ENCODE measurements around the gene M1AP. TPM values are rescaled to one million over a fixed set of nuclear protein-coding genes. Genes with fewer than 3 reads are reported as not detected.

The M1AP gene
- total and polyA plus RNA-seq, 2 of the 4 experiments (the other 2 are of a cell fraction), result 0.03 TPM; not detected in 1

- TF ChIP-seq MAZ (IDR thresholded peaks at IDR 0.05; ENCODE audit: borderline replicate concordance, low read depth, low read length) (no peak), RAD21 (IDR thresholded peaks at IDR 0.05; ENCODE audit: low read length) (no peak), NFE2L2 (IDR thresholded peaks at IDR 0.05; ENCODE audit: low read depth, low read length) (no peak)
Observed at GRCh38 chr2:74511104-74511989, 136.8 kb downstream of the M1AP start (continued).

GRCh38 chr2:74510272-74510671 lies 137.9 kb downstream of the M1AP start:
- no peak overlapping the region for H2AK5ac ChIP-seq (ENCODE audit: low read depth, low read length)
- H3K14ac ChIP-seq (replicated peaks; ENCODE audit: low read depth, low read length), result no peak overlapping the region
- H3K56ac ChIP-seq (ENCODE audit: extremely low read depth, insufficient read depth, low read length), result no peak overlapping the region
- dilution Hi-C loops (cut with HindIII; ENCODE audit: low sequenced_read_pairs, unreplicated experiment), result no loop called here
- H3K79me1 ChIP-seq (ENCODE audit: low read depth in 1 of 2, low read length in 2 of 2), result peaks cover 12 to 18% of the 10 kb centered on the region in 2 experiments
- no peak overlapping the region for H2BK120ac ChIP-seq (ENCODE audit: low read depth, low read length)
- ATAC-seq (ENCODE audit: low read depth) (no peak), DNase-seq (no peak)
- peaks cover 9% of the 10 kb centered on the region for H3K9me1 ChIP-seq (ENCODE audit: insufficient read depth, low read length)
- peaks cover 11% of the 10 kb centered on the region for H3K4me1 ChIP-seq (ENCODE audit: control insufficient read depth, insufficient read depth, low read length)
- ChIA-PET POLR2A (ENCODE audit: unreplicated experiment) (interaction anchor here (0.6 kb wide), 1 partner anchor 29 kb away, joined by 7 read pairs; no protein-coding TSS in a partner anchor), CTCF (interaction anchor here (0.7 kb wide), 1 partner anchor 11 kb away, joined by 8 read pairs; the partner anchor contains the start of gene LBX2)
- 0 out of 2 replicates have a peak, but pooled peaks cover 5% of the 10 kb centered on the region for H4K20me1 ChIP-seq (ENCODE audit: insufficient read depth, low read length)
- H3K4ac ChIP-seq (ENCODE audit: low read depth, low read length), result no peak overlapping the region
- no peak overlapping the region for H4K5ac ChIP-seq (ENCODE audit: low read depth, low read length)
- H3K36me3 ChIP-seq (ENCODE audit: control insufficient read depth, insufficient read depth, low read length), result peaks cover 9% of the 10 kb centered on the region
- no CpG with 5 or more reads among the region's 4 CpGs for WGBS, 2 experiments (ENCODE audit: extremely low coverage in 2 of 2, insufficient read length in 1 of 2)
- H3K18ac ChIP-seq (ENCODE audit: low read depth, low read length), result no peak overlapping the region
- no peak overlapping the region for H3K4me2 ChIP-seq (ENCODE audit: low read depth, low read length)
- H3K4me3 ChIP-seq (ENCODE audit: insufficient read depth, low read depth, low read length), result no peak overlapping the region
- H4K91ac ChIP-seq (ENCODE audit: insufficient read depth, low read depth, low read length), result no peak overlapping the region
- no peak overlapping the region for H2BK5ac ChIP-seq (ENCODE audit: low read depth, low read length, poor library complexity, severe bottlenecking)
- intact Hi-C loops (cut with micrococcal nuclease), result no loop called here
- H2AFZ ChIP-seq (replicated peaks; ENCODE audit: low read length, poor library complexity), result no peak overlapping the region
- H3K9me3 ChIP-seq (ENCODE audit: control insufficient read depth, insufficient read depth, low read length), result peaks cover 11% of the 10 kb centered on the region
- in situ Hi-C loops (cut with MboI; ENCODE audit: low sequenced_read_pairs), result no loop called here
- no TSS peak for BruUV-seq (replicated peaks)
- H2BK20ac ChIP-seq (ENCODE audit: low read depth, low read length), result no peak overlapping the region
- H3K23ac ChIP-seq (ENCODE audit: low read depth, low read length), result no peak overlapping the region
- H4K8ac ChIP-seq (ENCODE audit: low read depth in 2 of 2, low read length in 2 of 2), result no peak overlapping the region
- no peak overlapping the region for H2BK15ac ChIP-seq (ENCODE audit: low read depth, low read length)
- no peak overlapping the region for H2AK9ac ChIP-seq (replicated peaks; ENCODE audit: low read depth, low read length, poor library complexity)
- no peak overlapping the region for H3K9ac ChIP-seq (ENCODE audit: low read depth, low read length)
- peaks cover 46% of the 10 kb centered on the region for H3K27me3 ChIP-seq (ENCODE audit: control insufficient read depth, insufficient read depth, low read length)
- H3K27ac ChIP-seq (ENCODE audit: insufficient read depth, low read length), result no peak overlapping the region
- TF ChIP-seq RAD21 (IDR thresholded peaks at IDR 0.05; ENCODE audit: low read length), result no peak
- TF ChIP-seq MXI1 (IDR thresholded peaks at IDR 0.05; ENCODE audit: borderline replicate concordance, low read depth, low read length), result no peak
- no peak for TF ChIP-seq CTCF (conservative IDR thresholded peaks at IDR 0.05; ENCODE audit: low read depth, low read length)
- no peak for TF ChIP-seq CEBPB (IDR thresholded peaks at IDR 0.05; ENCODE audit: low read depth, low read length)
- no peak for TF ChIP-seq MAZ (IDR thresholded peaks at IDR 0.05; ENCODE audit: borderline replicate concordance, low read depth, low read length)
- TF ChIP-seq RFX5 (IDR thresholded peaks at IDR 0.05; ENCODE audit: low read depth, low read length), result no peak
- TF ChIP-seq MAFK (IDR thresholded peaks at IDR 0.05; ENCODE audit: low read depth, low read length), result no peak
- no peak for TF ChIP-seq POLR2A (IDR thresholded peaks at IDR 0.05; ENCODE audit: low read depth, low read length)
- TF ChIP-seq SMC3 (IDR thresholded peaks at IDR 0.05; ENCODE audit: low read depth, low read length), result no peak
- no peak for TF ChIP-seq FOS (IDR thresholded peaks at IDR 0.05; ENCODE audit: low read depth, low read length)
- no peak for TF ChIP-seq RCOR1 (IDR thresholded peaks at IDR 0.05; ENCODE audit: insufficient replicate concordance, low read length)
- no peak for TF ChIP-seq ELK1 (IDR thresholded peaks at IDR 0.05; ENCODE audit: borderline replicate concordance, low read depth, low read length)
- no peak for TF ChIP-seq BHLHE40 (IDR thresholded peaks at IDR 0.05; ENCODE audit: low read depth, low read length)
